ENCODE results near the gene C16orf86.

DNA sequence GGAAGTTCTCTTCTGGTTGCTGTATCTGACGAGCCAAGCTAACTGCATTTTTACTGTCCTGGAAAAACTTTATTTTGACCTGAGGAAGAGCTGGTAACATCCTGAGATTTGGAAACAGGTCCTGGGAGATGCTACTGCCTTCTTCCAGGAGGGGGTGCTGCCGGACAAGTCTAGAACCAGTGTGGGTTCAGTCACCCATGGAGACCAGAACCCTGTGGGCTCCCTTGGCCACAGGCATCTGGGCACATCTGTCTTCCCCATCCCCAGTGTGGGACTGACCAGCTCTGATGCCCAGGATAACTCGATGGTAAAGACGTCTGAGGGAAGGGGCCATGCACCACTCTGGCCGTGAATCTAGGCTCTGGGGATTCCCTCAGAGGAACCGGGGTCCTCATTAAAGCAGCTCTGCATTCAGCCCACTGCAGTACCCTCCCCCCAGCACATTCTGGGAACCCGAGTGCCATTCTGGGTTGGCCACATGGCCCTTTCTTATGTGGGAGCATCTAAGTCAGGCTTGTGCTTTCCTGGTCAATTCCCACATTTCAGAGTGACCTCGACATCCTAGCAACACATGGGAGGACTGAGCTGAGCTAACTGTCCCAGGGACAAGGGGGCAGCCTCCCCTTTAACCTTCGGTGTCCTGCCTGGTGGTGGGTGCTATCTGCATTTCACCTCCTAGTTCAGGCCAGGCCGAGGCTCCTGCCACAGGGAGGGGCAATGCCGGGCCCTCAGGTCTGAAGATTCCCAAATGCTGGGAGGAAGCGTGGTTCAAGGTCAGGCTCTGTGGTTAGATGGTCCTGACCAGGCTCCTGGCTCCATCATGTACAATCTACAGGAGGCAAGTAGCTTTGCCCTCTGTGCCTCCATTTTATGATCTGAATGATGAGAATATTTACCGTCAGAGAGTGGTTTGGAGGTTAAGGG, 6.4 kb downstream of the C16orf86 start:
- no peak for TF ChIP-seq FOXP2 (optimal IDR thresholded peaks at IDR 0.05; ENCODE audit: control extremely low read depth, extremely low read length, insufficient read depth)
- no peak for TF ChIP-seq POLR2AphosphoS5 (IDR thresholded peaks at IDR 0.05; ENCODE audit: borderline replicate concordance, low read depth, low read length)

Measured in SK-N-MC (cell line).